IMR-90 (cell line): Measurements from ENCODE around the gene ETF1. TPM values are rescaled to one million over a fixed set of nuclear protein-coding genes. Genes with fewer than 3 reads are reported as not detected.

Experiments used
- ATAC-seq: fragments of 200-7000 bp; cut with Tn5 transposase; 2 replicates; pipeline ENCODE4 v1.9.1; 2020; ENCODE audit warnings: low read depth, mild to moderate bottlenecking, moderate library complexity
- BruUV-seq: library from RNA; stranded (reverse); fragments of 400-500 nt; replicated peaks from 2 replicates; lab custom pipeline; 2021; lab: Mats Ljungman, UMichigan
- CTCF ChIA-PET: fragments of 300-600 bp; formaldehyde crosslinking; extraction: SDS; loops from one replicate; lab custom pipeline; 2021; ENCODE audit warnings: antibody characterized with exemption; lab: Yijun Ruan, JAX
- POLR2A ChIA-PET: fragments of 300-600 bp; sonication (Branson Sonifier 250); formaldehyde crosslinking; loops from one replicate; lab custom pipeline; 2022; ENCODE audit warnings: antibody characterized with exemption; ENCODE audit not compliant: unreplicated experiment; lab: Charles Lee
- DNase-seq: peaks from one replicate; pipeline ENCODE4 v3.0.0; 2013
- H2AFZ ChIP-seq: replicated peaks from 2 replicates; pipeline ENCODE3; 2013; ENCODE audit warnings: low read length, mild to moderate bottlenecking; ENCODE audit not compliant: poor library complexity
- H2AK5ac ChIP-seq: 2 replicates; pipeline ENCODE4 v1.6.1; 2013; ENCODE audit warnings: low read depth, low read length, inconsistent platforms
- H2AK9ac ChIP-seq: replicated peaks from 2 replicates; pipeline ENCODE3; 2013; ENCODE audit warnings: mild to moderate bottlenecking, low read depth, low read length, moderate library complexity; ENCODE audit not compliant: poor library complexity
- H2BK120ac ChIP-seq: 2 replicates; pipeline ENCODE4 v1.6.1; 2013; ENCODE audit warnings: low read depth, low read length, inconsistent platforms
- H2BK15ac ChIP-seq: 3 replicates; pipeline ENCODE4 v1.6.1; 2013; ENCODE audit warnings: low read depth, low read length, inconsistent platforms
- H2BK20ac ChIP-seq: 2 replicates; pipeline ENCODE4 v1.6.1; 2013; ENCODE audit warnings: low read depth, mild to moderate bottlenecking, inconsistent platforms, low read length, moderate library complexity
- H2BK5ac ChIP-seq: 2 replicates; pipeline ENCODE4 v1.6.1; 2013; ENCODE audit warnings: mild to moderate bottlenecking, low read depth, low read length, inconsistent platforms; ENCODE audit not compliant: poor library complexity, severe bottlenecking
- H3K14ac ChIP-seq: replicated peaks from 2 replicates; pipeline ENCODE4 v1.6.1; 2013; ENCODE audit warnings: low read depth, low read length, inconsistent platforms
- H3K18ac ChIP-seq: 2 replicates; pipeline ENCODE4 v1.6.1; 2013; ENCODE audit warnings: low read depth, low read length, control low read depth
- H3K23ac ChIP-seq: 2 replicates; pipeline ENCODE4 v1.6.1; 2013; ENCODE audit warnings: low read depth, low read length, inconsistent platforms
- H3K27ac ChIP-seq: 2 replicates; pipeline ENCODE4 v1.5.1; 2013; ENCODE audit warnings: mild to moderate bottlenecking, control low read depth, low read length; ENCODE audit not compliant: insufficient read depth
- H3K27me3 ChIP-seq: 2 replicates; pipeline ENCODE4 v1.6.1; 2013; ENCODE audit warnings: low read length; ENCODE audit not compliant: control insufficient read depth, insufficient read depth
- H3K36me3 ChIP-seq: 2 replicates; pipeline ENCODE4 v1.6.1; 2013; ENCODE audit warnings: low read length, mixed read lengths; ENCODE audit not compliant: control insufficient read depth, insufficient read depth
- H3K4ac ChIP-seq: 2 replicates; pipeline ENCODE4 v1.6.1; 2013; ENCODE audit warnings: low read depth, low read length, inconsistent platforms
- H3K4me1 ChIP-seq: 2 replicates; pipeline ENCODE4 v1.6.1; 2013; ENCODE audit warnings: low read length, mixed read lengths; ENCODE audit not compliant: control insufficient read depth, insufficient read depth
- H3K4me2 ChIP-seq: 2 replicates; pipeline ENCODE4 v1.6.1; 2013; ENCODE audit warnings: low read depth, mild to moderate bottlenecking, control low read depth, low read length, moderate library complexity
- H3K4me3 ChIP-seq: 2 replicates; pipeline ENCODE4 v1.5.1; 2013; ENCODE audit warnings: low read depth, mild to moderate bottlenecking, control low read depth, low read length, moderate library complexity; ENCODE audit not compliant: insufficient read depth
- H3K56ac ChIP-seq: 2 replicates; pipeline ENCODE4 v1.6.1; 2013; ENCODE audit warnings: low read length, inconsistent platforms; ENCODE audit not compliant: insufficient read depth; ENCODE audit errors: extremely low read depth
- H3K79me1 ChIP-seq, 2 experiments: 2 replicates each; pipeline ENCODE4 v1.6.1; 2013; ENCODE audit warnings: low read length in 2 of 2, inconsistent platforms in 1 of 2, low read depth in 1 of 2
- H3K9ac ChIP-seq: 2 replicates; pipeline ENCODE4 v1.6.1; 2013; ENCODE audit warnings: low read depth, low read length, control low read depth
- H3K9me1 ChIP-seq: 2 replicates; pipeline ENCODE4 v1.6.1; 2013; ENCODE audit warnings: low read length, inconsistent platforms; ENCODE audit not compliant: insufficient read depth
- H3K9me3 ChIP-seq: 2 replicates; pipeline ENCODE4 v1.6.1; 2013; ENCODE audit warnings: low read length; ENCODE audit not compliant: control insufficient read depth, insufficient read depth
- H4K20me1 ChIP-seq: 2 replicates; pipeline ENCODE4 v1.6.1; 2013; ENCODE audit warnings: low read length, inconsistent platforms; ENCODE audit not compliant: insufficient read depth
- H4K5ac ChIP-seq: 2 replicates; pipeline ENCODE4 v1.6.1; 2013; ENCODE audit warnings: mild to moderate bottlenecking, low read depth, low read length, control low read depth
- H4K8ac ChIP-seq, 2 experiments: 2 replicates each; pipeline ENCODE4 v1.6.1; 2013; ENCODE audit warnings: low read depth in 2 of 2, low read length in 2 of 2, control low read depth in 1 of 2, inconsistent platforms in 1 of 2
- H4K91ac ChIP-seq: 2 replicates; pipeline ENCODE4 v1.6.1; 2013; ENCODE audit warnings: low read depth, low read length, inconsistent platforms; ENCODE audit not compliant: insufficient read depth
- BHLHE40 ChIP-seq: fragments of 150-350 bp; IDR thresholded peaks from 2 replicates; pipeline ENCODE4 v1.6.1; 2016; ENCODE audit warnings: mild to moderate bottlenecking, low read depth, low read length
- CEBPB ChIP-seq: IDR thresholded peaks from 2 replicates; pipeline ENCODE4 v1.6.1; 2012; ENCODE audit warnings: low read depth, low read length, improper control_type of control experiment
- WGBS, 2 experiments: methylation state at CpG; one replicate each; pipeline versions ENCODE4 v1.1.5 to v1.1.7; 2013; ENCODE audit warnings: missing lambda C conversion rate in 2 of 2; ENCODE audit not compliant: insufficient read length in 1 of 2; ENCODE audit errors: extremely low coverage in 2 of 2; 5-methylcytosine and 5-hydroxymethylcytosine counted together
- dilution Hi-C: fragments of 300-500 bp; cut with HindIII; formaldehyde crosslinking; loops from one replicate; pipeline ENCODE4 v1.14.3; 2018; ENCODE audit warnings: low sequenced_read_pairs; ENCODE audit not compliant: unreplicated experiment
- in situ Hi-C: fragments of 300-500 bp; cut with MboI; formaldehyde crosslinking; loops from 3 replicates; pipeline ENCODE4 v1.14.3; 2019; ENCODE audit warnings: low sequenced_read_pairs, inconsistent platforms, mixed read lengths
- intact Hi-C: fragments of 100-400 bp; cut with micrococcal nuclease; formaldehyde crosslinking; loops from 2 replicates; pipeline ENCODE4 v1.10.0; 2022
- polyA plus RNA-seq, 3 experiments: library from polyadenylated mRNA; depleted of rRNA; stranded (reverse); fragments of >200 nt; gene quantifications; 2 replicates each; pipeline ENCODE4 v1.2.3, GENCODE V29; 2012; ENCODE audit warnings: low replicate concordance in 1 of 3
- total RNA-seq: library from RNA; depleted of rRNA; stranded (reverse); fragments of >200 nt; gene quantifications from 2 replicates; pipeline ENCODE4 v1.2.3, GENCODE V29; 2012

Gene ETF1
- total and polyA plus RNA-seq, 2 of the 4 experiments (the other 2 are of a cell fraction) = 53.2 to 126 TPM

GRCh38 chr5:138523406-138523805 lies 19.6 kb downstream of the ETF1 start:
- Histone ChIP-seq H4K20me1 (peaks cover 63% of the 10 kb centered on the region), H3K36me3 (peaks cover 4% of the 10 kb centered on the region), H2BK5ac (no peak overlapping the region), H2BK15ac (no peak overlapping the region), H2BK120ac (no peak overlapping the region), H3K27ac (no peak overlapping the region), H3K23ac (no peak overlapping the region), H3K18ac (no peak overlapping the region), H3K9me1 (0 out of 2 replicates have a peak, but pooled peaks cover 4% of the 10 kb centered on the region), H3K27me3 (no peaks in the 10 kb centered on the region), H4K91ac (no peak overlapping the region), H3K4me1 (peaks cover 6% of the 10 kb centered on the region), H4K8ac (no peak overlapping the region), H3K4me3 (no peak overlapping the region), H3K9ac (no peak overlapping the region), H3K9me3 (no peaks in the 10 kb centered on the region), H2AFZ (no peak overlapping the region), H2AK9ac (no peak overlapping the region), H4K5ac (no peak overlapping the region), H2AK5ac (no peak overlapping the region), H3K79me1 (peaks cover 13 to 61% of the 10 kb centered on the region in 2 experiments), H3K14ac (no peak overlapping the region), H3K4ac (no peak overlapping the region), H3K56ac (no peak overlapping the region), H2BK20ac (no peak overlapping the region), H3K4me2 (no peak overlapping the region)
- in situ Hi-C loops (no loop called here), dilution Hi-C loops (no loop called here), intact Hi-C loops (no loop called here)
- 100% methylated on average over 1 of the region's 5 CpGs; no CpG with 5 or more reads in 1 of the 2 experiments for WGBS, 2 experiments
- ChIA-PET POLR2A (no interaction called here), CTCF (no interaction called here)
- BruUV-seq = no TSS peak
- ATAC-seq = no peak
- TF ChIP-seq CEBPB = peak; percentile 31
- no peak for TF ChIP-seq BHLHE40
- no peak for DNase-seq
